Mesendoderm (in vitro differentiated cells): ENCODE measurements around the gene DBNDD1.

Source experiments
- DNase-seq: peaks from one replicate; pipeline ENCODE4 v3.0.0; 2013
- H2AK5ac ChIP-seq: 2 replicates; pipeline ENCODE4 v1.6.1; 2013; ENCODE audit warnings: low read length, inconsistent platforms
- H2BK120ac ChIP-seq: 2 replicates; pipeline ENCODE4 v1.6.1; 2013; ENCODE audit warnings: low read depth, mild to moderate bottlenecking, low read length, moderate library complexity, mixed read lengths
- H2BK15ac ChIP-seq: replicated peaks from 2 replicates; pipeline ENCODE4 v1.6.1; 2013; ENCODE audit warnings: low read depth, mild to moderate bottlenecking, moderate library complexity
- H2BK5ac ChIP-seq: 2 replicates; pipeline ENCODE4 v1.6.1; 2013; ENCODE audit warnings: low read length, inconsistent platforms
- H3K18ac ChIP-seq: 2 replicates; pipeline ENCODE4 v1.6.1; 2013; ENCODE audit warnings: mild to moderate bottlenecking, low read length, mixed read lengths
- H3K23ac ChIP-seq: one replicate; pipeline ENCODE4 v1.6.1; 2013; ENCODE audit warnings: low read length
- H3K27ac ChIP-seq: 2 replicates; pipeline ENCODE4 v1.5.1; 2013; ENCODE audit warnings: low read depth, mild to moderate bottlenecking, inconsistent platforms, low read length, moderate library complexity
- H3K27me3 ChIP-seq: 2 replicates; pipeline ENCODE4 v1.6.1; 2013; ENCODE audit warnings: low read length, control low read depth, mild to moderate bottlenecking, inconsistent platforms; ENCODE audit not compliant: insufficient read depth, poor library complexity
- H3K36me3 ChIP-seq: 2 replicates; pipeline ENCODE4 v1.6.1; 2013; ENCODE audit warnings: low read length, inconsistent platforms; ENCODE audit not compliant: control insufficient read depth, insufficient read depth
- H3K4ac ChIP-seq: one replicate; pipeline ENCODE4 v1.6.1; 2013; ENCODE audit warnings: low read depth, mild to moderate bottlenecking, low read length, moderate library complexity
- H3K4me1 ChIP-seq: 2 replicates; pipeline ENCODE4 v1.6.1; 2013; ENCODE audit warnings: low read depth, low read length, inconsistent platforms; ENCODE audit not compliant: control insufficient read depth
- H3K4me2 ChIP-seq: 2 replicates; pipeline ENCODE4 v1.6.1; 2013; ENCODE audit warnings: low read length
- H3K4me3 ChIP-seq: 2 replicates; pipeline ENCODE4 v1.5.1; 2013; ENCODE audit warnings: mild to moderate bottlenecking, low read length
- H3K56ac ChIP-seq: one replicate; pipeline ENCODE4 v1.6.1; 2013; ENCODE audit warnings: low read length
- H3K79me1 ChIP-seq: 2 replicates; pipeline ENCODE4 v1.6.1; 2013; ENCODE audit warnings: low read length, inconsistent platforms
- H3K79me2 ChIP-seq: 2 replicates; pipeline ENCODE4 v1.6.1; 2013; ENCODE audit warnings: mild to moderate bottlenecking, low read length; ENCODE audit not compliant: control insufficient read depth, insufficient read depth
- H3K9ac ChIP-seq: 2 replicates; pipeline ENCODE4 v1.6.1; 2013; ENCODE audit warnings: low read length, inconsistent platforms
- H4K5ac ChIP-seq: one replicate; pipeline ENCODE4 v1.6.1; 2013; ENCODE audit warnings: low read length
- H4K8ac ChIP-seq: one replicate; pipeline ENCODE4 v1.6.1; 2013; ENCODE audit warnings: low read depth, mild to moderate bottlenecking, control low read depth, low read length, moderate library complexity
- WGBS: extraction: QIAGEN DNeasy Blood & Tissue Kit; methylation state at CpG from one replicate; pipeline ENCODE4 v1.1.7; 2013; ENCODE audit warnings: low lambda C conversion rate, missing lambda C conversion rate; ENCODE audit not compliant: insufficient coverage; ENCODE audit errors: extremely low coverage; 5-methylcytosine and 5-hydroxymethylcytosine counted together

The DBNDD1 gene

DNA sequence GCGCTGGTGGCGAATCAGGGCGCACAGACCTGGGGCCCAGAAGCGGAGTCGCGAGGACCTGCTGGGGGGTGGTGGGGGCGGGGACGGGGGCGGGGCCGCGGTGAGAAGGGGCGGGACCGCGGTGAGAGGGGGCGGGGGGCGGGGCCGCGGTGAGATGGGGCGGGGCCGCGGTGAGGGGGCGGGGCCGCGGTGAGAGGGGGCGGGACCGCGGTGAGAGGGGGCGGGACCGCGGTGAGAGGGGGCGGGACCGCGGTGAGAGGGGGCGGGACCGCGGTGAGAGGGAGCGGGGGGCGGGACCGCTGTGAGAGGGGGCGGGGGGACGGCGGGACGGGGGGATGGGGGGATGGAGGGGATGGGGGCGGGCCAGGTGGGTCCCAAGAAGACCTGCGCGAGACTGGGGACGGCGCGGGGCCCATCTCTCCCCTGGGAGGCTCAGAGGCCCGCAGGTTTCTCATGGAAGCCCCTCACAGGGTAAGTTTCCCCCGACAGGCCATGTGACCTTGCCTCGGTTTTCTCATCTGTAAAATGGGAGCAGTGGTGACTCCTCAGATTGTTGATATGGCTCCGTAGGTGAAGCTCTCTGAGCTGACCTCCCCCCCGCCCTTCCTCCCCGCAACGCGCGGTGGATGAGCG lies 28.6 kb upstream of the DBNDD1 start:
- no peak for DNase-seq
- H3K36me3 ChIP-seq = no peaks in the 10 kb centered on the region
- H3K4me1 ChIP-seq = no peaks in the 10 kb centered on the region
- no peak overlapping the region for H4K8ac ChIP-seq
- no peak overlapping the region for H3K4me2 ChIP-seq
- no peak overlapping the region for H3K56ac ChIP-seq
- no peak overlapping the region for H3K27ac ChIP-seq
- no peak overlapping the region for H2BK5ac ChIP-seq
- no peak overlapping the region for H3K4ac ChIP-seq
- no peak overlapping the region for H4K5ac ChIP-seq
- WGBS = no CpG with 5 or more reads among the region's 59 CpGs
- no peaks in the 10 kb centered on the region for H3K27me3 ChIP-seq
- no peak overlapping the region for H3K9ac ChIP-seq
- H3K23ac ChIP-seq = no peak overlapping the region
- no peak overlapping the region for H2BK15ac ChIP-seq
- H3K4me3 ChIP-seq = no peak overlapping the region
- H3K18ac ChIP-seq = no peak overlapping the region
- no peak overlapping the region for H2AK5ac ChIP-seq
- no peaks in the 10 kb centered on the region for H3K79me1 ChIP-seq
- H3K79me2 ChIP-seq = no peaks in the 10 kb centered on the region
- H2BK120ac ChIP-seq = no peak overlapping the region

DNA sequence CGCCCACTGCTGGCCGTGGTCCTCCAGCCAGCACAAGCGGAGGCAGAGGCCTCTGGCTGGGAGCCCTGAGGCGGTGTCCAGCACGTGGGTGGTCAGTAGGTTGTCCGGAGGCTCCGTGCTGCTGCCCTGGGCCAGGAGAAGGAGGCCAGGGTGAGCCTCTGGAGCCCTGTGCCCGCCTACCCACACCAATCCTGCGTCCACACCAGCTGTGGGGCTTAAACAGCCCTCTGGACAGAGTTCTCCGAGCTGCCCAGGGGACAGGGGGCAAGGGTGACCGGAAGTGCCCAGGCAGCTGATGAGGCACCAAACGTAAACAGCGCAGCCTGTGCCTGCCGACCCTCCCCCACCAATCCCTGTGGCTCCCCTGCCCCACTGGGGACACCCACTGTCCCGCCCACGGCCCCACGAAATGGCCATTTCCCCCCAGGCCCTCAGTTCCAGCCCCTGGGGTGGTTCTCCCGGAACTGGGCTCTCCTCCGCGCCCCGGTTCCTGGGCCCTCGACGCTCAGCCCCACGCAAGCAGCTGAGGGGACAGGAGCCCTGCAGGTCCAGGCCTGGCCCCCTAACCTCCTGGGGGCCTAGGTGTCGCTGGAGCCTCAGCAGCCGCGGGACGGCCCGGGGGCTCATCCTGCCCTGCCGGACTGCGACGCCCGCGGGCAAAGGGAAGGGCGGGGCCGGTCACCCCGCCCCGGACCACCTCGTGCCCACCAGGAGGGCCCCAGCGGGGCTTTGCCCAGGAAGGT lies 27.9 kb upstream of the DBNDD1 start:
- H2AK5ac ChIP-seq = no peak overlapping the region
- no peak overlapping the region for H4K8ac ChIP-seq
- H2BK120ac ChIP-seq = no peak overlapping the region
- no peak overlapping the region for H3K27ac ChIP-seq
- H3K4me2 ChIP-seq = no peak overlapping the region
- WGBS = no CpG with 5 or more reads among the region's 40 CpGs
- no peaks in the 10 kb centered on the region for H3K79me2 ChIP-seq
- no peak overlapping the region for H4K5ac ChIP-seq
- H2BK5ac ChIP-seq = no peak overlapping the region
- H3K56ac ChIP-seq = peak overlapping the region; percentile 30
- H3K4me1 ChIP-seq = no peaks in the 10 kb centered on the region
- no peak overlapping the region for H3K4me3 ChIP-seq
- H3K18ac ChIP-seq = no peak overlapping the region
- H3K23ac ChIP-seq = no peak overlapping the region
- no peaks in the 10 kb centered on the region for H3K79me1 ChIP-seq
- H3K4ac ChIP-seq = no peak overlapping the region
- DNase-seq = no peak
- no peak overlapping the region for H2BK15ac ChIP-seq
- peak overlapping the region; percentile 5 for H3K9ac ChIP-seq
- H3K27me3 ChIP-seq = no peaks in the 10 kb centered on the region
- no peaks in the 10 kb centered on the region for H3K36me3 ChIP-seq

DNA sequence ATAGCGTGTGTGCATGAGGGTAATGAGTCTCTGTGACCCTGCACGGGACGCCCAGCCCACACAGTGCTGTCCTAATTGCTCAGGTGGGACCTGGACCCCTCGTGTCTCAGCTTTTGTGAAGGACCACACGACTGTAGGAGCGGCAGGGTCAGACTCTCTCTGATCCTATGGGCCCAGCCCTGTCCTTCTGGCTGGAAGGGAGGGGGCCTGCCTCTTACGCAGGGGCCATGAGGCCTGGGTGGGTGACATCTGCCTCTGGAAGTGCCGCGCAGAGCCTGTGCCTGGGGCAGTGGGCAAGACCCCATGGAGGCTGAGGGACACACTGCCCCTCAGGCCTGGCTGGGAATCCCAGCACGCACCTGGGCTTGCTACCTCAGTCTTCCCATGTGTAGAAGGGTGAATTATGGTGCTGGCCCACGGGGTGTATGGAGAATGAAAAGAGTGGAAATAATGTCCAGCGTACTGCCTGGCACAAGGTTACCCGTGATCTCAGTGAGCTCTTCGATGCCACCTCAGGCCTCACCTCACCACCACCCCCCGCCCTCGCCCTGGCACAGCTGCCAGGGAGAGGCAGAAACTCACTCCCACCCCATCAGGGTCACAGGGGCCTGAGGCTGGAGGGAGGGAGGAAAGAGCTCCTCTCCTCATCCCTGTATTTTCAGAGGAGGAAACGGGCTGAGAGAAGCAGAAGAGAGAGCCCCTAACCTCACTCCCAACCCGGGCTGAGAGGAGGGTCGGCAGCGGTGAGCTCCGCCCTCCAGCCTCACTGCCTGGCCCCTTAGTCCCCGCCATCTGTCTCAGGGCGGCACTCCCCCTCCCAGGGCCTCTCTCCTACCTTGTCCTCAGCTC lies 27.1 kb upstream of the DBNDD1 start:
- no CpG with 5 or more reads among the region's 23 CpGs for WGBS
- H3K4me1 ChIP-seq = no peaks in the 10 kb centered on the region

DNA sequence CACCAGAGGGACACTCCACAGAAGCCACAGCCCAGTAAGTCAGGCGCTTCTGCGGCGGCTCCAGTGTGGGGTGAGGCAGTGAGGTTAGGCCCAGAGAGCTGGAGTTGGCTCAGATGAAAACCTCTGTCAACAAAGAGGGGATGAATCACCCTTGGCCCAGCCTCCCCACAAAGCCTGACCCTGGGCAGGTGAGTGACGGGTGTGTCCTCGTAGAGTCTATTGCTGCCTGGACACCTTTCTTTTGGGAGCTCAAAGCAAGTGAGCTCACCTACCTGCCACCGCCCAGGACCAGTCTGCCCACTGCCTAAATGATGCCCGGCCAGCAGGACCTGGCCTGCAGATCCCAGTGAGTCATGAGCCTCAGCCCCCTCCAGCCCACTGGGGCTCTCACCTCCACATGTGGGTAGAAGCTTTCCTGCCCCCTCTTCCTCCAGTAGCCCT lies 24.9 kb upstream of the DBNDD1 start:
- Histone ChIP-seq H3K79me1 (no peaks in the 10 kb centered on the region), H3K27me3 (no peaks in the 10 kb centered on the region), H3K4ac (no peak overlapping the region), H4K5ac (no peak overlapping the region), H3K27ac (no peak overlapping the region), H3K18ac (no peak overlapping the region), H3K23ac (no peak overlapping the region), H2AK5ac (no peak overlapping the region), H2BK120ac (no peak overlapping the region), H2BK15ac (no peak overlapping the region), H3K79me2 (no peaks in the 10 kb centered on the region), H4K8ac (no peak overlapping the region), H3K4me2 (no peak overlapping the region), H3K4me1 (no peaks in the 10 kb centered on the region), H2BK5ac (no peak overlapping the region), H3K4me3 (no peak overlapping the region), H3K56ac (no peak overlapping the region), H3K36me3 (no peaks in the 10 kb centered on the region), H3K9ac (no peak overlapping the region)
- no peak for DNase-seq
- WGBS = no CpG with 5 or more reads among the region's 7 CpGs

More for the DNA sequence above, 27.1 kb upstream of the DBNDD1 start:
- H2BK5ac ChIP-seq = no peak overlapping the region
- no peak overlapping the region for H2BK15ac ChIP-seq
- H3K27ac ChIP-seq = no peak overlapping the region
- H3K56ac ChIP-seq = peak overlapping the region; percentile 30
- no peak overlapping the region for H3K4me2 ChIP-seq
- no peak overlapping the region for H4K5ac ChIP-seq
- no peak overlapping the region for H2BK120ac ChIP-seq
- H3K9ac ChIP-seq = no peak overlapping the region
- no peak overlapping the region for H2AK5ac ChIP-seq
- H3K18ac ChIP-seq = no peak overlapping the region
- no peaks in the 10 kb centered on the region for H3K27me3 ChIP-seq
- H3K79me2 ChIP-seq = no peaks in the 10 kb centered on the region
- no peaks in the 10 kb centered on the region for H3K36me3 ChIP-seq
- no peak overlapping the region for H4K8ac ChIP-seq
- H3K79me1 ChIP-seq = no peaks in the 10 kb centered on the region
- H3K23ac ChIP-seq = no peak overlapping the region
- H3K4me3 ChIP-seq = no peak overlapping the region
- H3K4ac ChIP-seq = no peak overlapping the region
- DNase-seq = peak; percentile 61

DNA sequence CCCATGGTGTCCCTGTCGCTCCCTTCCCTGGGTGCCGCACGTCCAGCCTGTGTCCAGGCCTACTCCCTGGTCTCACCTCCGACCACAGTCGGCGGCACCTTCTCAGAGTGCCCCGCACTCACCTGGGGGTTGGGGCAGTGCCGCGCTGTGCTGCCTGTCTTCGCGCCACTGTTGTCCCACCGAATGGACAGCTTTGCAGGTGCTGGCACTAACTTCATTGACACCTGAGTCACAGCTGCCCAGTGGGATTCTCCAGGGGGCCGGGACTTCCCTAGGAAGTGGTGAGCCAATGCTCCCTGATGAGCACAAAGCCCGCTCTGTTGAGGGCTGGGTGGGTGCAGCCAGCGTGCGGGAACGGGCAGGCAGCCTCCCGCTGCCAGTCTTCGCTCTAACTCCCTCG lies 24.3 kb upstream of the DBNDD1 start:
- Histone ChIP-seq H3K18ac (no peak overlapping the region), H3K56ac (no peak overlapping the region), H3K4me2 (no peak overlapping the region), H3K23ac (no peak overlapping the region), H3K36me3 (no peaks in the 10 kb centered on the region), H3K79me2 (no peaks in the 10 kb centered on the region), H2BK120ac (no peak overlapping the region), H2BK5ac (no peak overlapping the region), H3K27ac (no peak overlapping the region), H2AK5ac (no peak overlapping the region), H3K4ac (no peak overlapping the region), H3K9ac (no peak overlapping the region), H4K5ac (no peak overlapping the region), H3K4me3 (no peak overlapping the region), H3K79me1 (no peaks in the 10 kb centered on the region), H4K8ac (no peak overlapping the region), H3K27me3 (no peaks in the 10 kb centered on the region), H3K4me1 (no peaks in the 10 kb centered on the region), H2BK15ac (no peak overlapping the region)
- no peak for DNase-seq
- no CpG with 5 or more reads among the region's 20 CpGs for WGBS
